HCT116 (cell line): Measurements from ENCODE around the gene SAMD10. TPM values are rescaled to one million over a fixed set of nuclear protein-coding genes. Genes with fewer than 3 reads are reported as not detected.

Experiments
- ATAC-seq: fragments of 200-7000 bp; cut with Tn5 transposase; 2 replicates; pipeline ENCODE4 v1.9.1; 2020; ENCODE audit warnings: mild to moderate bottlenecking, moderate library complexity
- BruUV-seq: library from RNA; stranded (reverse); fragments of 400-500 nt; replicated peaks from 2 replicates; lab custom pipeline; 2021; lab: Mats Ljungman, UMichigan
- CTCF ChIA-PET: fragments of 300-600 bp; sonication (Branson Sonifier 250); formaldehyde crosslinking; loops from one replicate; lab custom pipeline; 2021; ENCODE audit warnings: antibody characterized with exemption; lab: Charles Lee
- POLR2A ChIA-PET: fragments of 300-600, 350-600 bp; sonication (Branson Sonifier 250); formaldehyde crosslinking; loops from one replicate; lab custom pipeline; 2021; ENCODE audit warnings: antibody characterized with exemption; lab: Charles Lee
- RAD21 ChIA-PET, 2 experiments: fragments of 300-600 bp; sonication (Branson Sonifier 250); formaldehyde crosslinking; loops; one replicate each; lab custom pipeline; 2023; ENCODE audit warnings: low total read pairs in 2 of 2; ENCODE audit not compliant: uncharacterized antibody in 2 of 2, unreplicated experiment in 2 of 2, low non-redundant PET in 1 of 2; lab: Charles Lee
- DNase-seq: peaks from one replicate; pipeline ENCODE4 v3.0.0-alpha.2; 2010; ENCODE audit warnings: low read depth, low spot score
- H2AFZ ChIP-seq: fragments of 200-600 bp; shearing (Covaris generic), sonication (generic); 2 replicates; pipeline ENCODE4 v1.6.1; 2017; ENCODE audit warnings: low read depth, mixed run types, mixed read lengths, antibody characterized with exemption, low read length; ENCODE audit not compliant: poor library complexity, severe bottlenecking
- H3K27ac ChIP-seq: 2 replicates; pipeline ENCODE4 v1.5.1; 2012; ENCODE audit warnings: low read depth, low read length
- H3K27me3 ChIP-seq: fragments of 200-600 bp; sonication (generic); 2 replicates; pipeline ENCODE4 v1.6.1; 2016; ENCODE audit warnings: mixed run types, low read length, mixed read lengths; ENCODE audit not compliant: insufficient read depth
- H3K36me3 ChIP-seq, 2 experiments: fragments of 200-500 bp in 1 of 2; fragments of 200-600 bp in 1 of 2; sonication (Bioruptor generic) in 1 of 2; sonication (generic) in 1 of 2; 2 replicates each; pipeline versions ENCODE4 v1.5.1 to v1.6.1; 2014 to 2016; ENCODE audit warnings: low read length in 2 of 2, inconsistent platforms in 1 of 2, mixed read lengths in 1 of 2, mixed run types in 1 of 2; ENCODE audit not compliant: insufficient read depth in 2 of 2, control insufficient read depth in 1 of 2
- H3K4me1 ChIP-seq, 2 experiments: fragments of 200-600 bp in 1 of 2; sonication (generic) in 1 of 2; 2 replicates each; pipeline versions ENCODE4 v1.5.1 to v1.6.1; 2012 to 2017; ENCODE audit warnings: low read length in 2 of 2, inconsistent platforms in 1 of 2, mild to moderate bottlenecking in 1 of 2, mixed read lengths in 1 of 2, mixed run types in 1 of 2, moderate library complexity in 1 of 2; ENCODE audit not compliant: insufficient read depth in 2 of 2, control insufficient read depth in 1 of 2
- H3K4me2 ChIP-seq: fragments of 200-600 bp; sonication (generic); 2 replicates; pipeline ENCODE4 v1.6.1; 2017; ENCODE audit warnings: mixed run types, low read length, mixed read lengths
- H3K4me3 ChIP-seq, 2 experiments: fragments of 200-600 bp in 1 of 2; sonication (generic) in 1 of 2; replicated peaks in 1 of 2; 2 replicates each; pipeline ENCODE4 v1.5.1; 2011 to 2016; ENCODE audit warnings: low read length in 2 of 2, control low read depth in 1 of 2, low read depth in 1 of 2, mild to moderate bottlenecking in 1 of 2, mixed read lengths in 1 of 2, mixed run types in 1 of 2
- H3K79me2 ChIP-seq: fragments of 200-600 bp; sonication (generic); 2 replicates; pipeline ENCODE4 v1.6.1; 2017; ENCODE audit warnings: mild to moderate bottlenecking, mixed run types, low read length, moderate library complexity, mixed read lengths; ENCODE audit not compliant: insufficient read depth
- H3K9ac ChIP-seq: fragments of 200-600 bp; sonication (generic); 2 replicates; pipeline ENCODE4 v1.6.1; 2016; ENCODE audit warnings: low read length, mixed read lengths
- H3K9me2 ChIP-seq: fragments of 200-600 bp; sonication (generic), shearing (Covaris generic); 2 replicates; pipeline ENCODE4 v1.6.1; 2017; ENCODE audit warnings: mixed run types, mild to moderate bottlenecking, moderate library complexity; ENCODE audit not compliant: insufficient read depth
- H3K9me3 ChIP-seq, 2 experiments: fragments of 200-500 bp in 1 of 2; fragments of 200-600 bp in 1 of 2; sonication (Bioruptor generic) in 1 of 2; sonication (generic) in 1 of 2; 2 replicates each; pipeline ENCODE4 v1.6.1; 2014 to 2017; ENCODE audit warnings: low read length in 2 of 2, mixed read lengths in 2 of 2, inconsistent platforms in 1 of 2, low read depth in 1 of 2, mild to moderate bottlenecking in 1 of 2, mixed run types in 1 of 2, moderate library complexity in 1 of 2; ENCODE audit not compliant: control insufficient read depth in 1 of 2, insufficient read depth in 1 of 2
- H4K20me1 ChIP-seq: fragments of 200-600 bp; sonication (generic), shearing (Covaris generic); 2 replicates; pipeline ENCODE4 v1.6.1; 2017; ENCODE audit warnings: mixed run types, mild to moderate bottlenecking, moderate library complexity; ENCODE audit not compliant: insufficient read depth
- ATF3 ChIP-seq: IDR thresholded peaks from 2 replicates; pipeline ENCODE4 v1.6.1; 2012
- ELF1 ChIP-seq: IDR thresholded peaks from 2 replicates; pipeline ENCODE4 v1.6.1; 2012; ENCODE audit warnings: low read depth, borderline replicate concordance
- EZH2 ChIP-seq: fragments of 200-600 bp; sonication (generic); IDR thresholded peaks from 2 replicates; pipeline ENCODE4 v1.6.1; 2017; ENCODE audit warnings: antibody characterized with exemption, mixed run types
- EZH2phosphoT487 ChIP-seq: fragments of 200-600 bp; IDR thresholded peaks from 2 replicates; pipeline ENCODE4 v1.6.1; 2018; ENCODE audit warnings: antibody characterized with exemption, borderline replicate concordance
- POLR2AphosphoS5 ChIP-seq: IDR thresholded peaks from 2 replicates; pipeline ENCODE4 v1.6.1; 2011; ENCODE audit warnings: mild to moderate bottlenecking, low read depth, low read length, moderate library complexity
- RAD21 ChIP-seq: IDR thresholded peaks from 2 replicates; pipeline ENCODE4 v1.6.1; 2012; ENCODE audit warnings: low read depth, mild to moderate bottlenecking
- SIN3A ChIP-seq: IDR thresholded peaks from 2 replicates; pipeline ENCODE4 v1.6.1; 2012; ENCODE audit warnings: low read depth
- TCF7L2 ChIP-seq: IDR thresholded peaks from 2 replicates; pipeline ENCODE4 v1.7.0; 2011; ENCODE audit warnings: borderline replicate concordance, inconsistent platforms; ENCODE audit not compliant: insufficient read depth, insufficient read length; ENCODE audit errors: extremely low read depth
- ZNF274 ChIP-seq: fragments of 200-500 bp; sonication (Bioruptor generic); IDR thresholded peaks from 2 replicates; pipeline ENCODE4 v1.6.1; 2014; ENCODE audit warnings: mild to moderate bottlenecking, low read depth, low read length, inconsistent platforms
- intact Hi-C: fragments of 100-400 bp; cut with micrococcal nuclease; formaldehyde crosslinking; loops from 2 replicates; pipeline ENCODE4 v1.10.0; 2022
- total RNA-seq: library from RNA; stranded (reverse); gene quantifications from one replicate; pipeline ENCODE4 v1.2.1, GENCODE V29; 2021; ENCODE audit not compliant: unreplicated experiment

The SAMD10 gene
- total RNA-seq, 1 experiment from 2014 or later, result 4.2 TPM

GRCh38 chr20:63966944-63967322 lies 12.5 kb downstream of the SAMD10 start:
- Histone ChIP-seq H2AFZ (no peak overlapping the region), H4K20me1 (no peaks in the 10 kb centered on the region), H3K36me3 (peaks cover 0 to 5% of the 10 kb centered on the region in 2 experiments; a peak in 2 of 4 replicates), H3K4me2 (no peak overlapping the region), H3K4me3 (no peak overlapping the region), H3K27ac (no peak overlapping the region), H3K79me2 (peaks cover 4% of the 10 kb centered on the region; the same call in 1 of the 2 replicates), H3K4me1 (peaks cover 15 to 20% of the 10 kb centered on the region in 2 experiments; a peak in 3 of 4 replicates), H3K27me3 (no peaks in the 10 kb centered on the region), H3K9me3 (no peaks in the 10 kb centered on the region), H3K9me2 (no peaks in the 10 kb centered on the region), H3K9ac (no peak overlapping the region)
- DNase-seq (no peak), ATAC-seq (no peak)
- ChIA-PET CTCF (no interaction called here), RAD21 (no interaction called here), POLR2A (interaction anchor here (1.2 kb wide), 1 partner anchor 9 kb away, joined by 5 read pairs; no protein-coding TSS in a partner anchor)
- no peak for TF ChIP-seq EZH2phosphoT487
- no peak for TF ChIP-seq ATF3
- TF ChIP-seq SIN3A, result no peak
- no peak for TF ChIP-seq ELF1
- no peak for TF ChIP-seq EZH2
- TF ChIP-seq TCF7L2, result no peak
- TF ChIP-seq RAD21, result no peak
- TF ChIP-seq ZNF274, result no peak
- no peak for TF ChIP-seq POLR2AphosphoS5
- no TSS peak for BruUV-seq
- intact Hi-C loops, result no loop called here
